HAP-1 (cell line): ENCODE data around the gene IL20.

Experiments used
- DNase-seq, 2 experiments: peaks; one replicate each; pipeline ENCODE4 v3.0.0-alpha.2; 2016 to 2020; ENCODE audit warnings: low spot score in 2 of 2
- H3K27me3 ChIP-seq: fragments of 250-450 bp; sonication (Bioruptor Pico); 2 replicates; pipeline ENCODE4 v1.5.1; 2020; ENCODE audit warnings: low read depth, mild to moderate bottlenecking, moderate library complexity
- H3K36me3 ChIP-seq: fragments of 250-450 bp; sonication (Bioruptor Pico); replicated peaks from 2 replicates; pipeline ENCODE4 v1.5.1; 2020; ENCODE audit warnings: mild to moderate bottlenecking
- H3K4me1 ChIP-seq: fragments of 250-450 bp; sonication (Bioruptor Pico); 2 replicates; pipeline ENCODE4 v1.5.1; 2020; ENCODE audit warnings: mild to moderate bottlenecking
- H3K4me3 ChIP-seq: fragments of 250-450 bp; sonication (Bioruptor Pico); 2 replicates; pipeline ENCODE4 v1.5.1; 2020; ENCODE audit warnings: mild to moderate bottlenecking, moderate library complexity
- H3K9me3 ChIP-seq: fragments of 250-450 bp; sonication (Bioruptor Pico); 2 replicates; pipeline ENCODE4 v1.5.1; 2020; ENCODE audit warnings: mild to moderate bottlenecking, moderate library complexity
- in situ Hi-C: fragments of 300-500 bp; cut with MboI; formaldehyde crosslinking; loops from 3 replicates; pipeline ENCODE4 v1.14.3; 2020; ENCODE audit warnings: low sequenced_read_pairs, inconsistent platforms, mixed read lengths

IL20 gene

GRCh38 chr1:206893380-206893779 is 28.0 kb downstream of the IL20 start:
- in situ Hi-C loops: no loop called here
- Histone ChIP-seq H3K36me3 (no peaks in the 10 kb centered on the region), H3K4me3 (no peak overlapping the region), H3K9me3 (no peaks in the 10 kb centered on the region), H3K27me3 (peaks cover 8% of the 10 kb centered on the region; the same call in 1 of the 2 replicates), H3K4me1 (no peaks in the 10 kb centered on the region)
- DNase-seq: no peak

GRCh38 chr1:206895325-206895724 is 29.9 kb downstream of the IL20 start:
- Histone ChIP-seq H3K4me1 (no peaks in the 10 kb centered on the region), H3K4me3 (no peak overlapping the region), H3K36me3 (no peaks in the 10 kb centered on the region), H3K9me3 (no peaks in the 10 kb centered on the region), H3K27me3 (peaks cover 5% of the 10 kb centered on the region; the same call in 1 of the 2 replicates)
- in situ Hi-C loops: no loop called here
- DNase-seq: no peak

DNA sequence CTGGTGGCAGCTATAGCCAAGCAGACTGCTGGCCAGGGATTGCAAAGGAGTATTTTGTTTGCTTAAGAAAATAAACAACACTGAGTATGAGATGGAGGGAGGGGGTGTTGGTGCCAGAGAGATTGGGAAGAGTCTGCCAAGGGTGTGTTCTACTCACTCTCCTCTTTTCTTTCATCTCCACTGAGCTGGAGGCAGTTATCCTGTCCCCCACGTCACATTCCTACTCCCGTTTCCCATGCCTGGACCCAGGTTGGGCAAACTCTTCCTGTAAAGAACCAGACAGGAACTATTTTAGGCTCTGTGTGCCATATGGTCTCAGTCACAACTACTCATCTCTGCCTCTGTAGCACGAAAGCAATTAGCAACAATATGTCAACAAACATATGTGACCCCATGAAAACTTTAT is 30.4 kb downstream of the IL20 start:
- Histone ChIP-seq H3K4me1 (no peaks in the 10 kb centered on the region), H3K4me3 (no peak overlapping the region), H3K9me3 (no peaks in the 10 kb centered on the region), H3K27me3 (peaks cover 5% of the 10 kb centered on the region; the same call in 1 of the 2 replicates), H3K36me3 (no peaks in the 10 kb centered on the region)
- in situ Hi-C loops: no loop called here
- DNase-seq: no peak

DNA sequence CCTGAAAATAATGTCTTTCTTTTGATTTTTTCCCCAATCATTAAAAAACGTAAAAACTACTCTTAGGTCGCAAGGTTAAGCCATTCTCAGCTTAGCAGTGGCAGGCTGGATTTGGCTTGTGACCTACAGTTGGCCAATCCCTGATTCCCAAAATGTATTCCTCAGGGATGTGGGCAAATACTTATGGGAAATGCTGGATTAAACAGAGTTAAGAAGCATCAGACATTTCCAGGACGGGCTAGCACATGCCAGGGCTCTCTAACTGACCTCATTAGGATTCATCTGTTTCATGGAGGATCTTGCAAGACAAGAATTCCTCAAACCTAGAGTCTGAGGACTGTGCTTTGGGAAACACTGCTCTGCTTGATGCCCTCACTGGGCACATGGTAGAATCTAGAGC is 30.8 kb downstream of the IL20 start:
- no peaks in the 10 kb centered on the region for H3K9me3 ChIP-seq
- in situ Hi-C loops: no loop called here
- DNase-seq: no peak
- H3K4me3 ChIP-seq: no peak overlapping the region
- H3K27me3 ChIP-seq: peaks cover 5% of the 10 kb centered on the region; the same call in 1 of the 2 replicates
- H3K4me1 ChIP-seq: no peaks in the 10 kb centered on the region
- no peaks in the 10 kb centered on the region for H3K36me3 ChIP-seq

DNA sequence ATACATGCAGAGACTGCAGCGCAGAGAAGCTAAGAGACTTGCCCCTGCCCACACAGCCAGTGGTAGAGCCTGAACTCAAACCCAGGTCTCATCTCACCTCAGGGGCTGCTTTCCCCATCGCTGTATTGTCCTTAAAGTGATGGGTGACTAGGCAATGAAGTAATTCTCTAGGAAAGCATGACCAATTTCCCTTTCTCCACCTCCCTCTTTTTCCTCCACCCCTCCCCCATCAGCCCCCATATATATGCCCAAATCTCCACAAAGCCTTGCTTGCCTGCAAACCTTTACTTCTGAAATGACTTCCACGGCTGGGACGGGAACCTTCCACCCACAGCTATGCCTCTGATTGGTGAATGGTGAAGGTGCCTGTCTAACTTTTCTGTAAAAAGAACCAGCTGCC is 31.8 kb downstream of the IL20 start, which contains the start of gene IL24:
IL24 (plus strand) TSS at position 269 of the 400 bp plus-strand sequence. CDS start 390 bp downstream, outside the sequence.
- Histone ChIP-seq H3K27me3 (peaks cover 5% of the 10 kb centered on the region; the same call in 1 of the 2 replicates), H3K36me3 (no peaks in the 10 kb centered on the region), H3K4me3 (no peak within 1 kb of the TSS), H3K9me3 (no peaks in the 10 kb centered on the region), H3K4me1 (no peaks in the 10 kb centered on the region)
- in situ Hi-C loops: no loop called here
- DNase-seq: no peak

DNA sequence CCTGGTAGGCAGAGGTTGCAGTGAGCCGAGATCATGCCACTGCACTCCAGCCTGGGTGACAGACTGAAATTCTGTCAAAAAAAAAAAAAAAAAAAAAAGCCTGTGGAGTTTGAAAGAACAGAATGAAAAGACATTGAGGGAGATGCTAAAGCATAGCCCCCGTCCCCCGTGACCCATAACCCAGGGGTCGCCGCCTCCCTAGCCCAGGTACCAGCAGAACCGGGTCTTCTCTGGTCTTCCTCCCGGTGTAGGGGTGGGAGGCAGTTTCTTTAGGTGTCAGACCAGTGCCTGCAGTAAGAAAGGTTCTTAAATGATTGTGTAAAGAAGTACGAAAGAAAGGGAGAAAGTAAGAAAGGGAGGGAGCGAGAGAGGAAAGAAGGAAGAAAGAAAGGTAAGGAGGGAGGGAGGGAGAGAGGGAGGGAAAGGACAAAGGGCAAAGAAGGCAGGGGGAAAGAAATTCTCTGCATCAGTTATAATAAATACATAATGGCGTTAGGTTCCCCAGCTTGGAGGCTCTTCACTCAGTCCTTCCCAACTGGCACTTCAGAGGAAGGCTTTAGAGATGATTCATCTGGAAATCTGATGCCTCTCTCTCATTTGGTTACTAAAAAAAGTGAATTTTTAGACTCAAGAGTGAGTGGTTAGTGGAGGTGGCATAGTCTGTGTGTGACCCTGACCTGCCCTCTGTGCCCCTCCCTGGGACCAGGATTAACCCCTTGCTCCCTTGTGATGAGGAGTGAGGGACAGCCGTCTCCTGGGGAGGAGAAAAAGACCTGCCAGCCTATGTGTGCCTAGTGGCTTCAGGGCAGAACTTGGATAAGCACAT is 32.9 kb downstream of the IL20 start:
- H3K4me1 ChIP-seq: no peaks in the 10 kb centered on the region
- no peaks in the 10 kb centered on the region for H3K27me3 ChIP-seq
- no peaks in the 10 kb centered on the region for H3K36me3 ChIP-seq
- in situ Hi-C loops: no loop called here
- H3K4me3 ChIP-seq: no peak overlapping the region
- no peak for DNase-seq
- no peaks in the 10 kb centered on the region for H3K9me3 ChIP-seq

- H3K36me3 ChIP-seq: no peaks in the 10 kb centered on the region
- no peaks in the 10 kb centered on the region for H3K4me1 ChIP-seq
- no peaks in the 10 kb centered on the region for H3K9me3 ChIP-seq
- no peak overlapping the region for H3K4me3 ChIP-seq
- H3K27me3 ChIP-seq: no peaks in the 10 kb centered on the region
- DNase-seq: no peak
- in situ Hi-C loops: no loop called here
Observed at GRCh38 chr1:206898915-206899431, 33.5 kb downstream of the IL20 start.

DNA sequence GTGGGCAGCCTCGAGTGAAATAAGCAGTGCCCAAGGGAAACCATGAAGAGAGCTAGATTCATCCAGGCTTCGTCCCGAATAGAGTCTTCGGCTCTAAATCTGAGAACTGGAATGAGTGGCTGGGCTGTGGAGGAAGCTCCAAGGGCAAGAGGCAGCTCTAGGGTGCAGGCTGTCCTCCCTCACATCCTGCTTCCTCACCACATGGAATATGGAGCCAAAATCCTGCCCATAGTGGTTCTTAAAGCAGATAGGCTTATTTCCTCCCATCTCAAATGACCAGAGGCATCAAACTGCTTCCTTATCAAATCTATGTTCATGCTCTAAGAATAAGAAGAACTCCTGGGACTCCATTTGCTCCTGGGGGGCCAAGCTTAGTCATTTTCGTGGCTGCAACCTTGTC is 34.3 kb downstream of the IL20 start:
- H3K4me1 ChIP-seq: no peaks in the 10 kb centered on the region
- no peaks in the 10 kb centered on the region for H3K36me3 ChIP-seq
- H3K4me3 ChIP-seq: no peak overlapping the region
- no peaks in the 10 kb centered on the region for H3K9me3 ChIP-seq
- no peaks in the 10 kb centered on the region for H3K27me3 ChIP-seq
- DNase-seq: no peak
- in situ Hi-C loops: no loop called here

- H3K4me1 ChIP-seq: no peaks in the 10 kb centered on the region
- H3K9me3 ChIP-seq: no peaks in the 10 kb centered on the region
- in situ Hi-C loops: no loop called here
- H3K27me3 ChIP-seq: no peaks in the 10 kb centered on the region
- no peak for DNase-seq
- H3K4me3 ChIP-seq: no peak overlapping the region
- H3K36me3 ChIP-seq: no peaks in the 10 kb centered on the region
Observed at GRCh38 chr1:206900149-206900548, 34.7 kb downstream of the IL20 start.

GRCh38 chr1:206901944-206902343 is 36.5 kb downstream of the IL20 start:
- no peak for DNase-seq
- no peaks in the 10 kb centered on the region for H3K27me3 ChIP-seq
- H3K4me3 ChIP-seq: no peak overlapping the region
- H3K4me1 ChIP-seq: no peaks in the 10 kb centered on the region
- in situ Hi-C loops: no loop called here
- no peaks in the 10 kb centered on the region for H3K9me3 ChIP-seq
- no peaks in the 10 kb centered on the region for H3K36me3 ChIP-seq

DNA sequence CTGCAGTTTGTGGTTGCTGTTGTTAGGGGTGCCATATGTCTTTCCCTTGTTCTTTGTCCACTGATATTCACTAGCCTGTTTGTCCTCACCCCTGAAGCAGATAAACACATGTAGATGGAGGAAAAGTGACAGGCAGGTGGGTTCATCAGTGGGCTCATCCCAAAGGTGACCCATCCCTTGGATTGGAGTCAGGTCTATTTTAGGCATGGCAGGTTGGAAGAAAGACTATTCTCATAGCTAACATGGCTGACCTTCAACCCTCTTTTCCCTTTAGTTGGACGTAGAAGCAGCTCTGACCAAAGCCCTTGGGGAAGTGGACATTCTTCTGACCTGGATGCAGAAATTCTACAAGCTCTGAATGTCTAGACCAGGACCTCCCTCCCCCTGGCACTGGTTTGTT is 37.3 kb downstream of the IL20 start:
- Histone ChIP-seq H3K4me1 (no peaks in the 10 kb centered on the region), H3K4me3 (no peak overlapping the region), H3K27me3 (no peaks in the 10 kb centered on the region), H3K36me3 (no peaks in the 10 kb centered on the region), H3K9me3 (no peaks in the 10 kb centered on the region)
- in situ Hi-C loops: no loop called here
- DNase-seq: no peak

- H3K9me3 ChIP-seq: no peaks in the 10 kb centered on the region
- no peaks in the 10 kb centered on the region for H3K4me1 ChIP-seq
- no peak overlapping the region for H3K4me3 ChIP-seq
- in situ Hi-C loops: no loop called here
- no peaks in the 10 kb centered on the region for H3K27me3 ChIP-seq
- H3K36me3 ChIP-seq: no peaks in the 10 kb centered on the region
- DNase-seq: no peak
Observed at GRCh38 chr1:206903687-206904086, 38.3 kb downstream of the IL20 start.

- no peaks in the 10 kb centered on the region for H3K36me3 ChIP-seq
- in situ Hi-C loops: no loop called here
- no peak for DNase-seq
- no peaks in the 10 kb centered on the region for H3K4me1 ChIP-seq
- no peaks in the 10 kb centered on the region for H3K27me3 ChIP-seq
- no peaks in the 10 kb centered on the region for H3K9me3 ChIP-seq
- no peak overlapping the region for H3K4me3 ChIP-seq
Observed at GRCh38 chr1:206904423-206905142, 39.2 kb downstream of the IL20 start.
